Peyer's patch (tissue), 4 donors: Measurements from ENCODE around the gene NEUROD2.

ENCODE experiments used
- POLR2A ChIP-seq, 2 donors: fragments of 450-650 bp; IDR thresholded peaks; one replicate each; pipeline ENCODE4 v1.5.1; 2017; ENCODE audit warnings: antibody characterized with exemption in 2 of 2, mild to moderate bottlenecking in 2 of 2, moderate library complexity in 2 of 2
- TF ChIP-seq, protein P1 (sequence below), 6 experiments: fragments of 450-650 bp in 4 of 6; fragments of 200-600 bp in 2 of 6; sonication (generic) in 1 of 6; IDR thresholded peaks; one replicate each; pipeline ENCODE4 v1.5.1; 2017 to 2019; ENCODE audit warnings: antibody characterized with exemption in 6 of 6, mild to moderate bottlenecking in 3 of 6, moderate library complexity in 1 of 6

DNA sequence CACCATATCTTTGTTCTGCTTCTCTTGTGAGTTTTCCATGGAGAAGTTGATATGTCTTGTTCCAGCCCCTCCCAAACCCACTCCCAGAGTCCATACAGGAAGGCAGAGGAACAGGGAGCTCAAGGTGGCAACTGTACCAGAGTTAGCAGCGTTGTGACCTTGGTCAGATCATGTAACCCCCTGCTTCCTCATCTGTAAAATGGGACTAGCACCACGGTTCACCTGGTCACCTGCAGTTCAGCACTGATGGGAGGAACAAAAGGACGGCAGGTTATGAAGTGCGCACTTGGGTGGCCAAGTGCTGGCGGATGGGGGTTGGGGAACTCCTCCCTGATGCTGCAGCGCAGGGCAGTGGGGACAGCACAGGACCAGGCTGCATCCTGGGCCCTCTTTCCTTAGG, 7.7 kb upstream of the NEUROD2 start:
- TF ChIP-seq, protein P1, sequence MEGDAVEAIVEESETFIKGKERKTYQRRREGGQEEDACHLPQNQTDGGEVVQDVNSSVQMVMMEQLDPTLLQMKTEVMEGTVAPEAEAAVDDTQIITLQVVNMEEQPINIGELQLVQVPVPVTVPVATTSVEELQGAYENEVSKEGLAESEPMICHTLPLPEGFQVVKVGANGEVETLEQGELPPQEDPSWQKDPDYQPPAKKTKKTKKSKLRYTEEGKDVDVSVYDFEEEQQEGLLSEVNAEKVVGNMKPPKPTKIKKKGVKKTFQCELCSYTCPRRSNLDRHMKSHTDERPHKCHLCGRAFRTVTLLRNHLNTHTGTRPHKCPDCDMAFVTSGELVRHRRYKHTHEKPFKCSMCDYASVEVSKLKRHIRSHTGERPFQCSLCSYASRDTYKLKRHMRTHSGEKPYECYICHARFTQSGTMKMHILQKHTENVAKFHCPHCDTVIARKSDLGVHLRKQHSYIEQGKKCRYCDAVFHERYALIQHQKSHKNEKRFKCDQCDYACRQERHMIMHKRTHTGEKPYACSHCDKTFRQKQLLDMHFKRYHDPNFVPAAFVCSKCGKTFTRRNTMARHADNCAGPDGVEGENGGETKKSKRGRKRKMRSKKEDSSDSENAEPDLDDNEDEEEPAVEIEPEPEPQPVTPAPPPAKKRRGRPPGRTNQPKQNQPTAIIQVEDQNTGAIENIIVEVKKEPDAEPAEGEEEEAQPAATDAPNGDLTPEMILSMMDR (IDR thresholded peaks at IDR 0.05): no peak
- no peak for TF ChIP-seq POLR2A (IDR thresholded peaks at IDR 0.05)
